Osteoblast (primary cell): ENCODE data around the gene SLC25A11. TPM values are rescaled to one million over a fixed set of nuclear protein-coding genes. Genes with fewer than 3 reads are reported as not detected.
A peak's percentile ranks its signal among the peaks of the same experiment; 100 is the strongest.
"Not testable (repeated sequence)": the region's sequence is repeated elsewhere in the genome, so short reads cannot be mapped to it uniquely, and the experiment has no call there.

Experiments used
- DNase-seq: peaks from one replicate; pipeline ENCODE4 v3.0.0; 2011; ENCODE audit warnings: low spot score, mixed read lengths; ENCODE audit not compliant: insufficient read length; ENCODE audit errors: missing footprints
- H2AFZ ChIP-seq: 2 replicates; pipeline ENCODE4 v1.6.0; 2011; ENCODE audit warnings: mild to moderate bottlenecking, low read length
- H3K27ac ChIP-seq: 2 replicates; pipeline ENCODE4 v1.5.1; 2011; ENCODE audit warnings: mild to moderate bottlenecking, low read depth, low read length, moderate library complexity
- H3K27me3 ChIP-seq: 2 replicates; pipeline ENCODE4 v1.6.0; 2012; ENCODE audit warnings: mild to moderate bottlenecking, control low read depth, inconsistent platforms, low read length, moderate library complexity; ENCODE audit not compliant: insufficient read depth
- H3K36me3 ChIP-seq: 2 replicates; pipeline ENCODE4 v1.5.1; 2011; ENCODE audit warnings: mild to moderate bottlenecking, low read length, control low read depth, moderate library complexity; ENCODE audit not compliant: insufficient read depth
- H3K4me1 ChIP-seq: 2 replicates; pipeline ENCODE4 v1.5.1; 2011; ENCODE audit warnings: mild to moderate bottlenecking, low read length, control low read depth, moderate library complexity; ENCODE audit not compliant: insufficient read depth
- H3K4me2 ChIP-seq: 2 replicates; pipeline ENCODE4 v1.6.0; 2011; ENCODE audit warnings: mild to moderate bottlenecking, low read length; ENCODE audit not compliant: insufficient read depth
- H3K4me3 ChIP-seq: fragments of 200-600 bp; sonication (generic); 3 replicates; pipeline ENCODE4 v1.5.1; 2012; ENCODE audit warnings: mild to moderate bottlenecking, low read length, inconsistent platforms; ENCODE audit not compliant: insufficient read depth
- H3K79me2 ChIP-seq: 2 replicates; pipeline ENCODE4 v1.6.0; 2012; ENCODE audit warnings: mild to moderate bottlenecking, low read length, control low read depth, inconsistent platforms; ENCODE audit not compliant: insufficient read depth
- H3K9me3 ChIP-seq: 2 replicates; pipeline ENCODE4 v1.5.1; 2011; ENCODE audit warnings: low read depth, low read length, control low read depth
- H4K20me1 ChIP-seq: 2 replicates; pipeline ENCODE4 v1.6.0; 2012; ENCODE audit warnings: mild to moderate bottlenecking, low read length, control low read depth; ENCODE audit not compliant: insufficient read depth
- CTCF ChIP-seq: IDR thresholded peaks from 2 replicates; pipeline ENCODE4 v1.5.1; 2011; ENCODE audit warnings: mild to moderate bottlenecking, low read depth, low read length, moderate library complexity; ENCODE audit errors: extremely low read depth
- total RNA-seq: library from RNA; depleted of rRNA; stranded (reverse); fragments of >200 nt; gene quantifications from 2 replicates; pipeline ENCODE4 v1.2.3, GENCODE V29; 2012

Gene SLC25A11
- total RNA-seq, 1 donor, result 47.4 TPM

- H3K4me3 ChIP-seq, result no peak overlapping the region
- DNase-seq, result no peak
Observed at GRCh38 chr17:4932756-4933155, 7.1 kb downstream of the SLC25A11 start.

GRCh38 chr17:4931963-4932362 is 7.9 kb downstream of the SLC25A11 start, which contains the start of gene GP1BA:
Gene GP1BA, plus strand, starts transcription at chr17:4932277. Its CDS starts 328 bp downstream, at chr17:4932605.
- Histone ChIP-seq H3K27me3 (no peaks in the 10 kb centered on the region), H3K27ac (no peak within 1 kb of the TSS), H2AFZ (no peak within 1 kb of the TSS), H3K4me2 (no peak within 1 kb of the TSS), H3K4me3 (no peak within 1 kb of the TSS), H3K4me1 (peaks cover 12% of the 10 kb centered on the region), H3K79me2 (peaks cover 3% of the 10 kb centered on the region), H4K20me1 (no peaks in the 10 kb centered on the region), H3K9me3 (no peaks in the 10 kb centered on the region), H3K36me3 (peaks cover 11% of the 10 kb centered on the region)
- TF ChIP-seq CTCF, result no peak
- DNase-seq, result peak; percentile 44

More at GRCh38 chr17:4932756-4933155, 7.1 kb downstream of the SLC25A11 start:
- H3K9me3 ChIP-seq, result no peaks in the 10 kb centered on the region
- no peak overlapping the region for H3K4me2 ChIP-seq
- peaks cover 18% of the 10 kb centered on the region for H3K36me3 ChIP-seq
- H3K4me1 ChIP-seq, result peaks cover 12% of the 10 kb centered on the region
- no peak overlapping the region for H3K27ac ChIP-seq
- H3K79me2 ChIP-seq, result peaks cover 4% of the 10 kb centered on the region
- H2AFZ ChIP-seq, result no peak overlapping the region
- TF ChIP-seq CTCF, result no peak
- H3K27me3 ChIP-seq, result no peaks in the 10 kb centered on the region
- no peaks in the 10 kb centered on the region for H4K20me1 ChIP-seq

GRCh38 chr17:4928881-4929280 is 11.0 kb downstream of the SLC25A11 start:
- H3K79me2 ChIP-seq, result peaks cover 3% of the 10 kb centered on the region
- H3K9me3 ChIP-seq, result no peaks in the 10 kb centered on the region
- H3K4me3 ChIP-seq, result no peak overlapping the region
- no peaks in the 10 kb centered on the region for H3K27me3 ChIP-seq
- peaks cover 4% of the 10 kb centered on the region for H3K36me3 ChIP-seq
- no peak overlapping the region for H3K27ac ChIP-seq
- no peak for DNase-seq
- H3K4me1 ChIP-seq, result peaks cover 4% of the 10 kb centered on the region
- no peak overlapping the region for H3K4me2 ChIP-seq
- no peak overlapping the region for H2AFZ ChIP-seq
- no peak for TF ChIP-seq CTCF
- no peaks in the 10 kb centered on the region for H4K20me1 ChIP-seq

- not testable (repeated sequence) for H4K20me1 ChIP-seq, DNase-seq, H3K4me1 ChIP-seq, H3K9me3 ChIP-seq, H3K4me2 ChIP-seq, H3K4me3 ChIP-seq, H2AFZ ChIP-seq, H3K79me2 ChIP-seq, H3K36me3 ChIP-seq, H3K27ac ChIP-seq, H3K27me3 ChIP-seq
Observed at GRCh38 chr17:4926577-4927335, 13.1 kb downstream of the SLC25A11 start.
